Testis (tissue), 2 donors: Measurements from ENCODE around the gene CIDEB.

ENCODE experiments used
- POLR2A ChIP-seq: fragments of 450-650 bp; IDR thresholded peaks from one replicate; pipeline ENCODE4 v1.6.1; 2017; ENCODE audit warnings: antibody characterized with exemption, mild to moderate bottlenecking, moderate library complexity
- TF ChIP-seq, protein P1 (sequence below), 3 experiments: fragments of 450-650 bp in 2 of 3; fragments of 200-600 bp in 1 of 3; sonication (generic) in 1 of 3; IDR thresholded peaks; one replicate each; pipeline ENCODE4 v1.5.1; 2016 to 2019; ENCODE audit warnings: antibody characterized with exemption in 3 of 3, mild to moderate bottlenecking in 2 of 3, moderate library complexity in 1 of 3

DNA sequence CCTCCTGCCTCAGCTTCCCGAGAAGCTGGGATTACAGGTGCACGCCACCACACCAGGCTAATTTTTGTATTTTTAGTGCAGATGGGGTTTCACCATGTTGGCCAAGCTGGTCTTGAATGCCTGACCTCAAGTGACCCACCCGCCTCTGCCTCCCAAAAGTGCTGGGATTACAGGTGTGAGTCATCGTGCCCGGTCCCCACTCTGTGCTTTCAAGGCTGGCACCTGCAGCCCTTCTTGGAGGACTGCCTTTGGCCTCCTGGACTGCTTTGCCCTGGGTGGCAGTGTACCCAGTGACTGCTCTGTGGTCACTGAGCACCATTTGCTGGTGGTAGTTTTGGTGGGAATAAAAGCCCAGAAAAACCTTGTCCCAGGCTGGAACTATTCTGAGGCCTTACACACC is 20.8 kb downstream of the CIDEB start:
- TF ChIP-seq, protein P1, sequence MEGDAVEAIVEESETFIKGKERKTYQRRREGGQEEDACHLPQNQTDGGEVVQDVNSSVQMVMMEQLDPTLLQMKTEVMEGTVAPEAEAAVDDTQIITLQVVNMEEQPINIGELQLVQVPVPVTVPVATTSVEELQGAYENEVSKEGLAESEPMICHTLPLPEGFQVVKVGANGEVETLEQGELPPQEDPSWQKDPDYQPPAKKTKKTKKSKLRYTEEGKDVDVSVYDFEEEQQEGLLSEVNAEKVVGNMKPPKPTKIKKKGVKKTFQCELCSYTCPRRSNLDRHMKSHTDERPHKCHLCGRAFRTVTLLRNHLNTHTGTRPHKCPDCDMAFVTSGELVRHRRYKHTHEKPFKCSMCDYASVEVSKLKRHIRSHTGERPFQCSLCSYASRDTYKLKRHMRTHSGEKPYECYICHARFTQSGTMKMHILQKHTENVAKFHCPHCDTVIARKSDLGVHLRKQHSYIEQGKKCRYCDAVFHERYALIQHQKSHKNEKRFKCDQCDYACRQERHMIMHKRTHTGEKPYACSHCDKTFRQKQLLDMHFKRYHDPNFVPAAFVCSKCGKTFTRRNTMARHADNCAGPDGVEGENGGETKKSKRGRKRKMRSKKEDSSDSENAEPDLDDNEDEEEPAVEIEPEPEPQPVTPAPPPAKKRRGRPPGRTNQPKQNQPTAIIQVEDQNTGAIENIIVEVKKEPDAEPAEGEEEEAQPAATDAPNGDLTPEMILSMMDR (IDR thresholded peaks at IDR 0.05) = no peak
- TF ChIP-seq POLR2A = no peak
